ENCODE measurements around the gene DNAH7. TPM values are rescaled to one million over a fixed set of nuclear protein-coding genes. Genes with fewer than 3 reads are reported as not detected.
"Not testable (repeated sequence)": the region's sequence is repeated elsewhere in the genome, so short reads cannot be mapped to it uniquely, and the experiment has no call there.

DNAH7 gene
- total and polyA plus RNA-seq, 9 donors: 0.15 to 0.58 (median 0.25) TPM

DNA sequence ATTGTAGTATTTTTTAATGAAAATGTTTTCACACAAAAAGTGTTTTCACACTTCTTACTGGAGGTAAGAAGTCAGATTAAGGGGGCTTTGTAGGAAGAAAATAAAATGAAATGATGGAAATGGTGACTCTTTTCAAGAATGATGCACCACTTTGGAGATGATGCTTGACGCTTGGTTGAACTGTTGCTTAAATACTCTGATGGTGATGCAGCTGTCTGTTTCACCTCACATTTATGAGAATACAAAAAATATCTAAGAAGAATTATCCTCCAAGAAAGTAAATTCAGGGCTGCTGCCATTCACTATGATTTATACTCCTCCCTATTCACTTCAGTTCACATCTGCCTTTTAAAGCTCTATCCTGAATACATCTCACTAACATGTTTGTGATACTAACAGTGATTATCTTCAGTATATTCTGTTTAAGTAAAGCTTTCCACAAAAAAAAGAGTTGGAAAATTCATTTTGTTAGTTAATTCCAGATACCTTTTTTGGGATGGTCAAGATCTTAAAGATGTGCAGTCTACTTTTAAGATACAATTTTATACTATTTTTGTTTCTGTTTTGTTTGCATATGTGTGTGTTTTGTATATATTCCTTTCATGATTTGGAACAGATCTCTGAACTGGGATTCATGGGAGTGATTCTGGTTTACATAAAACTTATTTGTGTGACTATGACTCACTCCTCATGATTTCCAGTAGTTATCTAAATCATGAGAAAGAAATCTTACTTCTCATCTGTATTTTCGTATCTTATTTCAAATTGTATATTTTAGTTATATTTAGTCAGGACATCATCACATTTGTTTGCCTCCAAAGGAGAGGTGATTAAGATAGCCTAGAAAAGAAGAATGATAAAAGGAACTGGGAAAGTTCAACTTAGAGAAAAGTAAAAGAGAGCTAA lies 358.5 kb downstream of the DNAH7 start:
- WGBS (ENCODE audit: insufficient coverage): no CpG with 5 or more reads among the region's 2 CpGs
- Histone ChIP-seq H3K27ac (ENCODE audit: low read length) (no peak overlapping the region), H3K4me3 (ENCODE audit: low read length) (no peak overlapping the region), H3K27me3 (ENCODE audit: control insufficient read depth, insufficient read depth, low read length) (no peaks in the 10 kb centered on the region), H3K36me3 (ENCODE audit: control insufficient read depth, insufficient read depth, low read length) (peaks cover 6% of the 10 kb centered on the region), H3K9me3 (replicated peaks; ENCODE audit: control insufficient read depth, low read depth, low read length) (no peaks in the 10 kb centered on the region), H3K4me1 (ENCODE audit: control insufficient read depth, insufficient read depth, low read length) (no peaks in the 10 kb centered on the region)
- no peak for DNase-seq

DNA sequence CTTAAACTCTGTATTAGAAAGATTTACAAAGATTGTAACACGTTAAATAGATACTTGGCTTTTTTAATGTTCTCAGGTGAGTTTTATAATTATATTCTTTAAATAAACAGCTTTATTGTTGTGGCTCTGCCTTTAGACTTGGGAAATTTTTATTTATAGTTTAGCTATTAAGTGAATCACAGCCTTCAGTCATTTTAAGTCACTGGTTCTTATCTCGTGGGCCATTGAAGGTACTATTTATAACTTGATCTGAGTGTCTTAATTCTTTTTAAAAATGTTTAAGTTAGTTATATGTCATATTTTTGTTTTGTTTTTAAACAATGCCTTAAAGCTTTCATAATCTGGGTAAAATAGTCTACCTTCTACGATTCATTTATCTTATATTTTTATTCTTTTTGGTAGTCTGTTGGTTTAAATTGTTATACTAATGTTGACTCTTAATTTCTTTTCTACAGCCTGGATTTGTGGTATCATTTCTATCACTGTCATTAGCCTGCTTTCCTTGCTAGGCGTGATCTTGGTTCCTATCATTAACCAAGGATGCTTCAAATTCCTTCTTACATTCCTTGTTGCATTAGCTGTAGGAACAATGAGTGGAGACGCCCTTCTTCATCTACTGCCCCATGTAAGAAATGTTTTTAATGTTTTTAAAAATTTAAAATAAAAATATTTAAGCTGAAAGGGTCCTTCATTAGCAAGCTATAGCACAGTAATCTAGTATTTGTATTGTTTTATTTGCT lies 362.3 kb downstream of the DNAH7 start:
- Histone ChIP-seq H3K9me3 (replicated peaks; ENCODE audit: control insufficient read depth, low read depth, low read length) (no peaks in the 10 kb centered on the region), H3K27me3 (ENCODE audit: control insufficient read depth, insufficient read depth, low read length) (no peaks in the 10 kb centered on the region), H3K4me1 (ENCODE audit: control insufficient read depth, insufficient read depth, low read length) (no peaks in the 10 kb centered on the region), H3K36me3 (ENCODE audit: control insufficient read depth, insufficient read depth, low read length) (peaks cover 6% of the 10 kb centered on the region), H3K27ac (ENCODE audit: low read length) (no peak overlapping the region), H3K4me3 (ENCODE audit: low read length) (no peak overlapping the region)
- WGBS (ENCODE audit: insufficient coverage): no CpG with 5 or more reads among the region's 5 CpGs
- DNase-seq: no peak

DNA sequence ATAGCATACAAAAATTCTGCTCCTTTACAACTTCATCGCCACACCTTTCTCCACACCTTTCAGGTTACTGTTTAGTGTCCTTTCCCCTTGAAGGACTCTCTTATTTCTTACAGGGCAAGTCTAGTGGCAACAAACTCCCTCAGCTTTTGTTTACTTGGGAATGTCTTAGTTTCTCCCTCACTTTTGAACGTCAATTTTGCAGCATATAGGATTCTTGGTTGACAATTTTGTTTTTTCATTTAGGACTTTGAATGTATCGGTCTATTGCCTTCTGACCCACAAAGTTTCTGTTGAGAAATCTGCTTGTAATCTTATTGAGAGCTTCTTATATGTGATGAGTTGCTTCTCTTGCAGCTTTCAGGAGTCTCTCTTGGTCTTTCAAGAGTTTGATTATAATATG lies 368.2 kb downstream of the DNAH7 start:
- WGBS (ENCODE audit: insufficient coverage): no CpG with 5 or more reads among the region's 3 CpGs
- peaks cover 13% of the 10 kb centered on the region for H3K9me3 ChIP-seq (replicated peaks; ENCODE audit: control insufficient read depth, low read depth, low read length)
- H3K27me3 ChIP-seq (ENCODE audit: control insufficient read depth, insufficient read depth, low read length): no peaks in the 10 kb centered on the region
- no peak overlapping the region for H3K4me3 ChIP-seq (ENCODE audit: low read length)
- no peak overlapping the region for H3K27ac ChIP-seq (ENCODE audit: low read length)
- no peak for DNase-seq
- no peaks in the 10 kb centered on the region for H3K4me1 ChIP-seq (ENCODE audit: control insufficient read depth, insufficient read depth, low read length)
- H3K36me3 ChIP-seq (ENCODE audit: control insufficient read depth, insufficient read depth, low read length): peaks cover 1% of the 10 kb centered on the region

DNA sequence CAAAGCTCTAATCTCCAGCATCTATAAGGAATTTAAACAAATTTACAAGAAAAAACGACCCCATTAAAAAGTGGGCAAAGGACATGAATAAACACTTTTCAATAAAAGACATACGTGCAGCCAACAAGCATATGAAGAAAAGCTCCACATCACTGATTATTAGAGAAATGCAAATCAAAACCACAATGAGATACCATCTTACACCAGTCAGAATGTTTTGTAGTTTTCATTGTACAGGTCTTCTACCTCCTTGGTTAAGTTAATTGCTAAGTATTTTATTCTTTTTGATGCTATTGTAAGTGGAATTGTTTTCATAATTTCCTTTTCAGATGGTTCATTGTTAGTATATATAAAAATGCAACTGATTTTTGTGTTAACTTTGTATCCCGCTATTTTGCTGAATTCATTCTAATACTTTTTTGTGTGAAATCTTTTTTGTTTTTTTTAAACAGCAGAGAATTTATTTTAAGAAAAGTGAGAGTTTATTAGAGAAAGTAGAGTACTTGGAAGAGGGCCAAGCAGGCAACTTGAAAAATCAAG lies 370.9 kb downstream of the DNAH7 start:
- DNase-seq: no peak
- no peaks in the 10 kb centered on the region for H3K27me3 ChIP-seq (ENCODE audit: control insufficient read depth, insufficient read depth, low read length)
- peaks cover 24% of the 10 kb centered on the region for H3K9me3 ChIP-seq (replicated peaks; ENCODE audit: control insufficient read depth, low read depth, low read length)
- H3K4me3 ChIP-seq (ENCODE audit: low read length): no peak overlapping the region
- H3K27ac ChIP-seq (ENCODE audit: low read length): no peak overlapping the region
- WGBS (ENCODE audit: insufficient coverage): no CpG with 5 or more reads among the region's 3 CpGs
- no peaks in the 10 kb centered on the region for H3K4me1 ChIP-seq (ENCODE audit: control insufficient read depth, insufficient read depth, low read length)
- peaks cover 9% of the 10 kb centered on the region for H3K36me3 ChIP-seq (ENCODE audit: control insufficient read depth, insufficient read depth, low read length)

DNA sequence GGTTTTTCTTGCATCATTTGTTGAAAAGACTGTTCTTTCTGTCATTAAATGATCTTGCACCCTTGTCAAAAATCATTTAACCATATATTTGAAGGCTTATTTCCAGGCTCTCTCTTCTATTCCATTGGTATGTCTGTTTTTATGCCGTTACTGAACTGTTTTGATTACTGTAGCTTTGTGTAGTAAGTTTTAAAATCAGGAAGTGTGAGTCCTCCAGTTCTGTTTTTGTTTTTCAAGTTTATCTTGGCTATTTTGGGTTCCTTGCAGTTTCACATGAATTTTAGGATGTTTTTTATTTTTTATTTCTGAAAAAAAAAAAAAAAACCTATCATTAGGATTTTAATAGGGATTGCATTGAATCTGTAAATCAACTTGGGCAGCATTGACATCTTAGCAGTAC lies 372.6 kb downstream of the DNAH7 start:
- no peak for DNase-seq
- Histone ChIP-seq H3K4me1 (ENCODE audit: control insufficient read depth, insufficient read depth, low read length) (no peaks in the 10 kb centered on the region), H3K36me3 (ENCODE audit: control insufficient read depth, insufficient read depth, low read length) (peaks cover 9% of the 10 kb centered on the region), H3K9me3 (replicated peaks; ENCODE audit: control insufficient read depth, low read depth, low read length) (peaks cover 24% of the 10 kb centered on the region), H3K27ac (ENCODE audit: low read length) (no peak overlapping the region), H3K27me3 (ENCODE audit: control insufficient read depth, insufficient read depth, low read length) (no peaks in the 10 kb centered on the region), H3K4me3 (ENCODE audit: low read length) (no peak overlapping the region)
- WGBS (ENCODE audit: insufficient coverage): no CpG with 5 or more reads among the region's 1 CpG

DNA sequence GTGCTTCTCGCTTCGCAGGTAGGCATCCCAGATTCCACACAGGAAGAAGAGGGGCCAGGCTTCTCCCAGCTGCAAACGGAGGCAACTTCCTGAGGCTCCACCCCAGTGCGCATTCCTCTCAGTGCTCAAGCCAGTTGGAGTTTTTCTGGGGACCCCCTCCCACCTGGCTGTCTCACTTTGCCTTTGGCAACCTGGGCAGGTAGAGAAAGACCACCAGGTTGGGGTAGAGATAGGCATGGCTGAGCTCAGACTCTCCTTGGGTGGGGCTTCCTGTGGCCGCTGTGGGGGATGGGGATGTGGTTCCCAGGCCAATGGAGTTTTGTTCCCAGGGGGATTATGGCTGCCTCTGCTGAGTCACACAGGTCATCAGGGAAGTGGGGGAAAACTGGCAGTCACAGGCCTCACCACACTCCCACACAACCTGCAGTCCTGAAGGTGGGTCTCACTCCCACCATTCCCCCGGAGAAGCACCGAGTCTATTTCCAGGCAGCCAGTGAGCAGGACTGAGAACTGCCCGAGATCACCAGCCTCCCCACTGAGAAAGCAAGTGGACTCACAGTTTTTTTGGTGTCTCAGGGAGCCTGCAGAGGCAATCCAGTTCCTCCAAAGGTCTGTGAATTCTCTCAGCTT lies 373.5 kb downstream of the DNAH7 start:
- Histone ChIP-seq H3K27me3 (ENCODE audit: control insufficient read depth, insufficient read depth, low read length) (no peaks in the 10 kb centered on the region), H3K27ac (ENCODE audit: low read length) (no peak overlapping the region), H3K4me3 (ENCODE audit: low read length) (no peak overlapping the region), H3K4me1 (ENCODE audit: control insufficient read depth, insufficient read depth, low read length) (no peaks in the 10 kb centered on the region), H3K9me3 (replicated peaks; ENCODE audit: control insufficient read depth, low read depth, low read length) (peaks cover 17% of the 10 kb centered on the region), H3K36me3 (ENCODE audit: control insufficient read depth, insufficient read depth, low read length) (peaks cover 9% of the 10 kb centered on the region)
- DNase-seq: no peak
- 87% methylated on average over 7 of the region's 8 CpGs for WGBS (ENCODE audit: insufficient coverage)

DNA sequence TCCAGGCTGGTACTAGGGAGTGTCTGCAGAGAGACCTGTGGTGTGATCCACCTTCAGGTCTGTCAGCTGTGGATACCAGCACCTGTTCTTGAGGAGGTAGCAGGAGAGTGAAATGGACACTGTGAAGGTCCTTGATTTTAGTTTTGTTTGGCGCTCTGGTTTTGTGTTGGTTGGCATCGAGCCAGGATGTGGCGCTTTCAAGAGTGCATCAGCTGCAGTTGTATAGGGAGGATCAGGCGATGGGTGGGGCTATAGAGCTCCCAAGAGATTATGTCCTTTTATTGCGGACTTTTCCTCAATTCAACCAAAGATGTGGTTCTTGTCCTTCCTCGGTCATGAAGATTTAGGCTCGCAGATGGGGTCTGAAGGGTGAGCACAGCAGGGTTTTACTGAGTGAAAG lies 374.1 kb downstream of the DNAH7 start:
- Histone ChIP-seq H3K4me3 (ENCODE audit: low read length) (no peak overlapping the region), H3K4me1 (ENCODE audit: control insufficient read depth, insufficient read depth, low read length) (no peaks in the 10 kb centered on the region), H3K36me3 (ENCODE audit: control insufficient read depth, insufficient read depth, low read length) (peaks cover 9% of the 10 kb centered on the region), H3K9me3 (replicated peaks; ENCODE audit: control insufficient read depth, low read depth, low read length) (peaks cover 12% of the 10 kb centered on the region), H3K27ac (ENCODE audit: low read length) (no peak overlapping the region), H3K27me3 (ENCODE audit: control insufficient read depth, insufficient read depth, low read length) (no peaks in the 10 kb centered on the region)
- 100% methylated on average over 6 of the region's 7 CpGs for WGBS (ENCODE audit: insufficient coverage)
- no peak for DNase-seq

DNA sequence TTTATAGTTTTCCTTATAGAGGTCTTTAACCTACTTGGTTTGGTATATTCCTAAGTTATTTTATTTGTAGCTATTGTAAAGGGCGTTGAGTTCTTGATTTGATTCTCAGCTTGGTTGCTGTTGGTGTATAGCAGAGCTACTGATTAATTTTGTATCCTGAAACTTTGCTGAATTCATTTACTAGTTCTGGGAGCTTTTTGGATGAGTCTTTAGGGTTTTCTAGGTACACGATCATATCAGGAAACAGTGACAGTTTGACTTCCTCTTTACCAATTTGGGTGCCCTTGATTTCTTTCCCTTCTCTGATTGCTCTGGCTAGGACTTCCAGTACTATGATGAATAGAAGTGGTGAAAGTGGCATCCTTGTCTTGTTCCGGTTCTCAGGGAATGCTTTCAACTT lies 376.1 kb downstream of the DNAH7 start:
- no CpG with 5 or more reads among the region's 3 CpGs for WGBS (ENCODE audit: insufficient coverage)
- H3K4me1 ChIP-seq (ENCODE audit: control insufficient read depth, insufficient read depth, low read length); H3K27me3 ChIP-seq (ENCODE audit: control insufficient read depth, insufficient read depth, low read length); H3K4me3 ChIP-seq (ENCODE audit: low read length); DNase-seq; H3K27ac ChIP-seq (ENCODE audit: low read length); H3K36me3 ChIP-seq (ENCODE audit: control insufficient read depth, insufficient read depth, low read length): not testable (repeated sequence)
- peaks cover 12% of the 10 kb centered on the region for H3K9me3 ChIP-seq (replicated peaks; ENCODE audit: control insufficient read depth, low read depth, low read length)

Data from muscle of leg (tissue), 11 donors.